HPDE6-E6E7 (cell line): ENCODE measurements around the gene ATP6V1C2.

Source experiments
- DNase-seq: peaks from one replicate; pipeline ENCODE4 v3.0.0; 2011; ENCODE audit warnings: missing footprints; ENCODE audit errors: extremely low spot score

The ATP6V1C2 gene

DNA sequence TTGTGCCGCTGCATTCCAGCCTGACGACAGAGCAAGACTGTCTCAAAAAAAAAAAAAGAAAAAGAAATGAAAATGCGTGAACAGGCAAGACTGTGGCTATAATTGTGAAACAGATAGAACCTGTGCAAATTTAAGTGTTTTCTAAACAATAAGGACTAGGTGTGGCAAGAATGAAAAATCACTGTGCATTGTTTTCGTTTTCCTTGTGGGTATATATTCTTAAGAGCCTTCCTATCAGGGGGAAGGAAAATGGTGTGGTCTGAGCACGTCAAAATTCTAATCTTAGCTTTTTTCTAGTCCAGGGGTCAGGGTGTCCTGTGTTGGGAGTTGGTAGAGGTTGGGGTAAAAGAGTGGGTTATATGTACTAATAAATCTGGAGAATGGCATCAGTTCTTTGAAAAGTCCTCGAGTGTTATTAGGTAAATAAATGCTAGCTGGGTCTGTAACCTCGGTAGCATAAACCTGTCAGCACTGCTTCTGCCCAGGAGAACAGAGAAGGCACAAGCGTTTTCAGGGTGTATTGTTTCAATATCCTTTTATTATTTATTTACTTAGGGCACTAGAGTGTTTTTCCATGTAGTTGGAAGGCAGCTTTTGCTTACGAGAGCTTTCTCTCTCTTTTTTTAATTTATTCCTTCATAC, 11.6 kb downstream of the ATP6V1C2 start:
- DNase-seq: no peak

DNA sequence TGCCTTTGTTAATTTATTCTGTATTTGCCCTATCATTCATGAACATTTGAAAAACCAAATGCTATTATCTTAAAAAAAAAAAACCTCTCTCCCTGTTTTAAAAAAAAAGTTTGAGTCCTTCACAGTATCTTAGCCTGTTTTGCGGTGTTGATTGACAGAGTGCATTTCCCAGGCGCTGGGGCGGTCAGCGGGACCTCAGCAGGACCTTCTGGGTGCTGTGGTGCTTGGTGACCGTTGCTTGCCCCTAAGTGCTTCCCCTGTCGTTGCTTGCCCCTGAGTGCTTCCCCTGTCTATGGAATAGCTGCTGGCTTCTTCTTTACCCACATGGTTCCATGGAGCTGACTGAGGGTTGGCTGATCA, 12.1 kb downstream of the ATP6V1C2 start:
- DNase-seq: no peak

DNA sequence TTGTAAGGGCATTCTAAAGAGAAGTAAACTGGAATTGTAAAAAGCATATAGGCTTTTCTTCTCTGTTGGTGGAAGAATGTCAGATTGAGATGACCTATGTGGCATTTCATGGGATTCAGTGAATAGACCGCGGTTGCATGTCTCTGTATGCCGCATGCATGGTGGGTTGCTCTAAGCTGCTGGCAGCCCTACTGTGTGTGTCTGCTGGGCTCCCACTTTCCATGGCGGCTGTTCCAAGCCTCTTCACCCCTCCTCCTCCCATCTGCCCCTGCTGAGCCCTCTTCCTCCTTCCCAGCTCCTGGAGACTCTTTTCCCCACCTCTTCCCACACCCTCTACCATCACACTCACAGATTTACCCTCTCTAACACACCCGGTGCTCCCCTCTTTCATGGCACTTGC, 12.6 kb downstream of the ATP6V1C2 start:
- no peak for DNase-seq

DNA sequence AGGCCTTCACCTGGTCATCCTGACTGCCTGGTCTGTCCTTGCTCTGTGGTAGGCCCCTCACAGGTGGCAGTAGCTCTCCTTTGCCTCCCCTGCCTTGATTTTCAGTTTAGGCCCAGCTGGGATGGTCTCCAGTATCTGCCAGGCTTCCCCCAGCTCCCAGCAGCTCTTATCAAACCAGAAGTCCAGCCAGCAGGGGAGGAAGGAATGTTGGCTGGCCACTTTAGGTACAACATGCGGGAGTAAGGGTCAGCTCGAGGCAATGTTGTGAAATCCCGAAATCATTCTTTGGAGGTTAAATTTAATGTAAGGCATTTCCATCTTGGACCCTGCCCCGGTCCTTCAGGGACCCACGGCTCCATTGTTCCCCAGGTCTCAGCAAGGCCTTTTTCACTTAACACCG, 16.8 kb downstream of the ATP6V1C2 start:
- no peak for DNase-seq

DNA sequence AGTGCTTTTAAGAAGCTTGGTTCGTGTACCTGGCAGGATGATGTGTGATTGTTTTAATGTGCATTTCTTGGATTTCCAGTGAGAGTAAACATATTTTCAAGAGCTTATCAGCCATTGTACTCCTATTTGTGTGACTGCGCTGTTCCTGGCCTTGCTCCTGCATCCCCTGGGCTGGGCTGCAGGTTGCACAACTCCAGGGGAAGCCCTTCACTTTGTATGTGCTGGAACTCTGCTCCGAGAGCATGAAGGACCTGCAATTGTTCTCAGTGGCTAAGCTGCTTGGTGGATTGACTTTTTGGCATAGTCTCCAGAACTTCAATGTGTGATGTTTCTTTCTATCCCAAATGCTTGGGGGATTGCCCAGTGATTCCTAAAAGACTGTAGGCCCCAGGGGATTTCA, 18.8 kb downstream of the ATP6V1C2 start:
- DNase-seq: no peak

DNA sequence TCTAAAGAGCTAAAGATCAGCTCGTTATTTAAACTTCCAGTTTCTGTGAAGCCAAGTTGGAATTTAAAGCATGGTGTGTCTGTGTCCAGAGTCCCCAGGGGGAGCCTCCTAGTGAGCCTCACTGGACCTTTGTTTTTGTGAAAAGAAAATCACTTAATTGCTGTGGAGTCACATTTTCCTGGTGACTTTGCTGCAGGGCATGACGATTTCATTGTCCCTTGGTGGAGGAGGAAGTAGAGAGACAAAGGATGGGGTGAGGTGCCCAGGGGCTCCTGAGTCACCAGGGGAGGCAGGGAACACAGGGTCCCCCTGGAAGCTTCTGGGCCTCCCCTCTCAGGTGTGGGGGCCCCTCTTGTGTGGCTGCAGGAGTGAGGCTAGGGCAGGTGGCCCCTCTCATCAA, 19.7 kb downstream of the ATP6V1C2 start:
- no peak for DNase-seq

DNA sequence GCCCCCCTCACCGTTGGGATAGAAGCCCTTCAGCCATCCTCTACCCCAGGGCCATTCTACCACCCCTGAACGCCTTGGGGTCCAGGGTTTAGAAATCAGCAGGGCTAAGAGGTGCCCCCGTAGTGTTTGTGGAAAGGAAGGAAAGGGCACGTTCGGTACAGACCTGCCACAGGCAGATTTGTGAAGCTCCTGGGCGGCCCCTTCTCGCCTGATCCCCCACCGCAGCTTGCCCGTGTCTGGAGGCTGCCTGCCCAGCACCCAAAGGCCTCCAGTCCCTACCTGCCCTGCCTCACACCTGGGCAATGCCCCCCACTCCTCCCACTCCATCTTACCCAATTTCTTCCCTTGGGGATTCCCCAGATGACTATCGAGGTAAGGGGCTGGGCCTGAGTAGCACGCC, 21.2 kb downstream of the ATP6V1C2 start:
- DNase-seq: no peak

DNA sequence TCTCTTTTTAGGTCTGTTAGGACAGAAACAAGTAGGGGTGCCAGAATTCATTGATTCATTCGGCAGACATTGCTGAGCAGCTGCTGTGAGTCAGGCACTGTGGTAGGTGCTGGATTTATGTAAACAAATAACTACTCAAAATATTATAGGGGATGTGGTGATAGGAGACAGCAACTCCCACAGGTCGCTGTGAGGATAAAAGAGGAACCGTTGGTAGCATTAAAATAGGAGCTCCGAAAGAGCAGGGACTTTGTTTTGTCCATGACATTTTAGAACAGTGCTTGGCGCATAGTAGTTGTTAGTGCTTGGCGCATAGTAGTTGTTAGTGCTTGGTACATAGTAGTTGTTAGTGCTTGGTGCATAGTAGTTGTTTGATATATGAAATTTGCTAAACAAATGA, 29.2 kb downstream of the ATP6V1C2 start:
- no peak for DNase-seq

DNA sequence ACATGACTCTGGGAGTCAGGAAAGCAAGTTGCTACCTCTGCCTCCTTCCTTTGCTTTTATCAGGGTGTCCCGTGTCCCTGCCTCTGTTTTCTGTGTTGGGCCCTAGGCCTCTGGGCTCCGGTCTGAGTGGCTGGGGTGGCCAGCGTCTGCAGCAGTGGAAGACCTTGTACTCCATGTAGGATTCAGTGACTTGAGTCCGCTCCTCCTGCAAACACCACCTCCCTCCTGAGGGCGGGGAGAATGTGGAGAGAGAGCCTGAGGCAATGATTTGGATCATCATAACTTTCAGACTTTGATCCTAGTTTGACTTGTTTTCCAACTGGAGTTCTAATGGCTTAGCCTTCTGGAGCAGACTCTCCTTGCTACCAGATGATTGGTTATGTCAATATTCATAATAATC, 30.8 kb downstream of the ATP6V1C2 start:
- no peak for DNase-seq

DNA sequence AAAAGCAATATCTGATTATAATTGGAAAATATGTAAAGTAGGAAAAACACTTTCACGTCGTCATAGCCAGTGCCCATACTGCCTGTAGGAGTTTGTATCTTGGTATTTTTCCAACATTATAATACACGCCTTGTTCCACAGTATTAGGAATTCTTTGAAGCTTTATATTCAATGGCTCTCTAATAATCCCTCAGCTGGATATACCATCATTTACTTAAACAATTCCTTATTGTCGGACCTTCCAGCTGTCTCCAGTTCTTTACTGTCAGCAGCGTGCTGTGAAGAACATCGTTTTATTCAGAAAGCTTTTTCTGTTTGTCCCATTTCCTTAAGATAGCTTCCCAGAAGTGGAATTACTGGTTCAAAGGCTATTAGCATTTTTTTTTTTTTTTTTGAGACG, 31.7 kb downstream of the ATP6V1C2 start:
- DNase-seq: no peak

DNA sequence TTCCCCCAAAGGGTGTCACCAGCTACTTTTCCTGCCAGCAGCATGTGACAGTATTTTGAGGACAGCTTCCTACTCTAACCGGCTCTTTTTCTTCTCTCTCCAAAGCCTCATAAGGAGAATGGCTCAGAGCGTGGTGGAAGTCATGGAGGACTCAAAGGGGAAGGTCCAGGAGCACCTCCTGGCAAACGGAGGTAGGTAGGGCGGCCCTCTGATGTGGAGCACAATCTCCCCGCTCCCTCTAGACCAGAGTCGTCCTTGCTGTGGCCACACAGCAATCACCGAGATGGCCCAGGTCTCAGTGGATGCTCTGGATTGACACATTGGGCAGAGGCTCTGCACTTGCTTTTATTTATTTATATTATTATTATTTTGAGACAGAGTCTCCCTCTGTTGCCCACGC, 32.4 kb downstream of the ATP6V1C2 start:
- DNase-seq: no peak

DNA sequence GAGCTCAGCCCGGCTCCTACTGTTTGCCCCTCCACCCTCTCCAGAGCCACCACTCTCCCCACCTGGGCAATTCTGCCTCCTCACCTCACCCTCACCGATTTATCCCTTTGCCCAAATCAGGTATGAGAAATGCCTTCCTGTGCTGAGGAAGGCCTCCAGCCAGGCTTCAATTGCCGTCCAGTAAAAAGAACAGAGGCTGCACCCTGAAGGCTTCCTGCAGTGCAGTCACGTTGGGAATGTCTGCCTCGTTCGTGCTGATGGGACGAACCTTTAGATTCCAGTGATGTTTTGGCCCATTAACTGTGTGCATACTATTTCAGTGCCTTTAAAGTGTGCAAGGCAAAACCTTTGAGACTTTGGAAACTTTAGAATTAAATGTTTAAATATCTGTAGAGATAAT, 34.2 kb downstream of the ATP6V1C2 start:
- DNase-seq: no peak

DNA sequence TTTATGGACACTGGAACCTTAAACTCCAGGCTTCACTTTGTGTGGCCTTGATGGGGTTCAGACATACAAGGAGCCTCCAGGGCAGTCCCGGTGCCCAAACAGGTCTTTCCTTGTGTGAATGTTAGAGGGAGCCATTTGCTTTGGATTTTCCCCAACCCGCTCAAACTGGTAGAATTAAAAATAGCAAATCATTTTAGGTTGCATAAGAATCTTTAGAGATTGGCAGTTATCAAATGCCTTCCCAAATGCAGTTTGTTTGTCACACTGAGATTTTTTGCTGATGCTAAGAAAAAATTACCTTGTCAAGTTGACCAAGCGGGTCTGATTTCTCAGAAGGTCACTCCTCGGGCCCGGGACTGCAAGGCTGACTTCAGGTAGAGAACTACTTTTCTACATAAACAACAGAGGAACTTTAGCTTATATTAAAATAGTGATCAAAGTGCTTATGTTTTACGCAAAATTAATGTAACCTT, 36.4 kb downstream of the ATP6V1C2 start:
- no peak for DNase-seq

DNA sequence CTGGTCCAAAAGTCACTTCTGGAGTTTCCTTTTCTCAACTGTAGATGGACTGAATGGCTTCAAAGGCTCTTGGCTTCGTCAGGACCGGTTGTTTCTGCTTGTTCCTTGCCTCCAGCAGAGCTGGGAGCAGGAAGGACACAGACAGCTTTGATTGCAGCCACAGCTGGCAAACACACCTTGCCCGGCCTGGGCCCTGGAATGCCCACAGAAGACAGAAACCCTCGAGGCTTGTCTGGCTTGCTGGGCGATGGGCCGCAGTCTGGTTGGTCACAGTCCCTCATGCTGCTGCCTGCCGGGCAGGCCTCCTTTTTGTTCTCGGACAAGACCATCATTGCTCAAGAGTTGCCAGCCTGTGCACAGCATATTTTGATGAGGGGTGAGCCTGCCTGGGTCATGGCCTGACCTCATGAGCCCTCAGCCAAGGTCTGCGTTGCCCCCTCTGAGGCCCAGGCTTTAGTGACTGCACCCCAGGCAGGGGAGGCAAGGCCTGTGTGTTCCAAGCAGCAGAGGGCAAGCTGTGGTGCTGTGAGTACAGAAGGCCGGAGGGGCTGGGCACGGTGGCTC, 37.8 kb downstream of the ATP6V1C2 start:
- no peak for DNase-seq

DNA sequence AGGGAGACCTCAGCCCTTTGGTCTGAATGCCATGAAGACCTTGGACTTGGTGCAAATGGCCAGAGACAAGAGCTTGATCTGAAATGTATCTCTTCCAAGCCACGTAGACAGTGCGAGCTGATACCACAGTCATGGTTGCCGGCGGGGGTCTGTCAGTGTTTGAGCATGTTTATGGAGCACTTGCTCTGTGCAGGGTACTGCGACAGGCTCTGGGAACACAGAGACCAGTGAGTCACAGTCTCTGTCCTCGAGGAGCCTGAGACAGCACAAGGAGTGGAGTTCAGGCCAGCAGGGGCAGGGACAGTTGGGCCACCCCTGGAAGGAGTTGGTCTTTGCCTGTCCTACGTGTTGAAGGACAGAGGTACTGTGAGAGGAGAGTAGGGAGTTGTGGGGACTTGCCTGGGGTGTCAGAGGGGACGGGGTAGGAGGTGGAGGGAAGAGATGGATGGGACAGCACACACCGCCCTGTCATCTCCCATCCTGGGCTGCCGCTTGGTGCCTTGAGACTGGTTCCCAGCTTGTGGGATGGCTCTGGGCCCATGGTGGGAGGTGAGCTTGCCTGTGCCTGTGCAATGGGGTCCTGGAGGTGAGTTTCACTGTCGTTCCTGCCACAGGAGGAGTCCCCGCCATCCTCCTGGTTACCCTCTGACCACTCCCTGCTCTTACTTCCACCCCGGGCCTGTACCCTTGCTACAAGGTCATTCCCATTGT, 39.5 kb downstream of the ATP6V1C2 start:
- DNase-seq: no peak

DNA sequence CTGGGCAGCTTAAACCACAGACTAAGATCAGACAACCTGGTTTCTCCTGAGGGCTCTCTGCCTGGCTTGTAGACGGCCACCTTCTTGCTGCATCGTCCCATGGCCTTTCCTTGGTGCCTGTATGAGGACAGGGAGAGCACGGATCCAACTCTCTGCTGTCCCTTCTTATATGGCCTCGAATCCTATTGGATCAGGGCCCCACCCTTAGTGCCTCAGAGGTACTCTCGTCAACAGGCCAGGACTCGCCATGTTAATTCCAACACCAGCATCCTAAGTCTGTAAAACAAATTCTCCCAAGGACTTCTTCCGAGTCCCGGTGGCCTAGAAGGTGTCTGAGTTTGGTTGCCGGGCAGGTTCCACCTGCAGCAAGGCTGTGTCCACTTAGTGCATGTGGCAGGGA, 40.2 kb downstream of the ATP6V1C2 start:
- no peak for DNase-seq

DNA sequence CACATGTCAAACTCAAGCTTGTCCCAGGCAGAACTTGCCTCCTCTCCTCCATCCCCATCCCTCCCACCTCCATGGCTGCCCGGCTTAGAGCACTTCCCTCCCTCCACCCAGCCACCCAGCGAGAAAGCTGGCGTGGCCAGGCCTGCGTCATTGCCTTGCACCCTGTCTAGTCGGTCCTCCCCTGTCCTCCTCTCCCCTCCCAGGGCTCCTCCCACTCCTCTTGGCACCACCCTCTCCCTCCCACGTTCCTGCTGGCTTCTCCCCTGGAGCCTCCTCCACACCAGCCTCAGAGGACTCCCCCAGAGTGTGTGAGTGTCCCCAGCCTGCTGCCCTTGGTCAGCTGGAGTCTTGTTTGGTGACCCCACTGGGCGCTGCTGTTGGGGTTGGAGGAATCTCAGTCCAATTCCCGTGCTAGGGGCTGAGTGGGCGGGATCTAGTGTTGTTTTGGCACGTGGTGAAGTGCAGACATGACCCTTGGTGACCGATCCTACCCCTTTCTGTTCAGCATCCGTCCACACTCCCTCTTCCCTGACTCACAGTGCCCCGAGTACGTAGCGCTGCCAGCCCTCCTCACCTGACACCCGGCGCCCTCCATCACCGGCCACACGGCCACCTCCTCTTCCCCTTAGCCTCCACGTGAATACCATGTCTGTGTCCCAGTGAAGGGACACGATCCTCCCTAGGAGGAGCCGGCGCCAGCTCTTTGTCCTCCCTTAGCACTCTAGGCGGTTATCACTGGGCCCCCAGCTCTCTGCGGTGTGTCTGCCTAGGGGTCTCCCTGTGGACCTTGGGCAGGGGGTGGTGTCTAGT, 41.4 kb downstream of the ATP6V1C2 start:
- DNase-seq: no peak

DNA sequence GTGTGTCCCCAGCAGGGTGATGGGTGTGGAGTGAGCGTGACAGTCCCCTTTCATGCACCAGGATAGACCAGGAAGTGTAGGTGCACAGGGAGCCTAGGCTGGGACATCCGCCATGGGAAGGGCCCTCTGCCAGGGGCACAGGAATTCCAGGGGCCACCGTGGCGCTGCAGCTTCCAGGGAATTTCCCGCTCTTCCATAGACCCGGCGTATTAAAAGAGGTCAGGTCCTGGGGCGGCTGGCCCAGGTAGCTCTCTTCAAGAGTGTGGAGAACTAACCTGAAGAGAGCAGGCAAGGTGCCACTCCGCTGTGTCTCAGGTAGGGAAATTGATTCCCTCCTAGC, 42.0 kb downstream of the ATP6V1C2 start:
- no peak for DNase-seq

DNA sequence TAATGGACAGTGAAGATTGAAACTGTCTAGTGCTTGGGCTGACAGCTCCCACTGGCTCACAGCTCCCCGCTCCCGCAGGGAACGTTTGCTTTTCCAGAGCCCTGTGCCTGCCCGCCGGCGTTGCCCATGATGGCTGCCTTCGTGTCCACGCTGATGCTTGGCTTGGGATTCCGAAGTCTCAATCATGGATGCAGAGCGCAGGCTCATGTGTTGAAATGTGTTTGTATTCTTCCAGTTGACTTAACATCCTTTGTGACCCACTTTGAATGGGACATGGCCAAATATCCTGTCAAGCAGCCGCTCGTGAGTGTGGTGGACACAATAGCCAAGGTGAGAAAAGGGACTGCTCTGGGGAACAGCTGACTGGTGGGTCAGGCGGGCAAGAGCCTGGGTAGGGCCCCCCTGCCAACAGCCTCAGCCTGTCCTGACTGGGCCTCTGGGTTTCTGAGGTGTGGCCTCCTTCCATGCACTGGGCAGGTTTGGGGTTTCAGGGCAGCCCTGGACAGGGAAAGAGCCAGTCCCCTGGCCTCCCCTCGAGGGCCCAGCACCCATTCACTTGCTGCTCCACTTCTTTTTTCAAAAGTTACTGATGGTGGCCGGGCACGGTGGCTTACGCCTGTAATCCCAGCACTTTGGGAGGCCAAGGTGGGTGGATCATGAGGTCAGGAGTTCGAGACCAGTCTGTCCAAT, 42.8 kb downstream of the ATP6V1C2 start:
- DNase-seq: no peak

DNA sequence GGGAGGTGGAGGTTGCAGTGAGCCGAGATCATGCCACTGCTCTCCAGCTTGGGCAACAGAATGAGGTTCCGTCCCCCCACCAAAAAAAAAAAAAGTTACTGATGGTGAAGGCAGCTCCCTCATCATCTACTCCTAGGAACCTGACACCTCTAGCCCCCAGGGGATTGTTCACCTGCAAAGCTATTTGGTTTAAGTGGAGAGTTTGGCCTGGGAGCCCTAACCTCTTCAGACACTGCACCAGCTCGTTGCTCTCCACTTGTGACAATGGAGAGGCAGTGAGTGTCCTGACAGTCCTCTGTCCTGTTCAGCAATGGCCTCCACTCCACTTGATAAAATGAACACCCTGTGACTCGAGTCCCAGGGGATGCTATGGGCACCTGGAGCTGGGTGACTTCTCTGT, 43.5 kb downstream of the ATP6V1C2 start:
- DNase-seq: no peak

DNA sequence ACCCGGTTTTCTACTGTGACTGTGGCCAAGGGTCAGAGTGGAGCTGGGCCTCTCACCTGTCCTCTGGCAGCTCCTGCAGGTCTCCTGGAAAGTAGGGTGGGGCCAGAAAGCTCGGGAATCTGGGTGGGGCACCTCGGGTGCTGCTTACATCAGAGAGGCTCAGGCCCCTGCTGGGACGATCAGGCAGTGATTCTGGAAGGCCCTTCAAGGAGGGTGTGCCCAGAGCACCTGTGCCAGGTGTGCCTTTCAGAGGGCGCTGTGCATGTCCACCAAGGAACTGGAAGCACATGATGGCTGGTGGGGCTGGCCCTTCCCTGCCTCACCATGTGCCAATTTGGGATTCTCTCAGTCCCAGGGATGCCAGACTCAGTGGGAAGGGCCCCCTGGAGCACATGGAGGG, 44.0 kb downstream of the ATP6V1C2 start:
- DNase-seq: no peak

DNA sequence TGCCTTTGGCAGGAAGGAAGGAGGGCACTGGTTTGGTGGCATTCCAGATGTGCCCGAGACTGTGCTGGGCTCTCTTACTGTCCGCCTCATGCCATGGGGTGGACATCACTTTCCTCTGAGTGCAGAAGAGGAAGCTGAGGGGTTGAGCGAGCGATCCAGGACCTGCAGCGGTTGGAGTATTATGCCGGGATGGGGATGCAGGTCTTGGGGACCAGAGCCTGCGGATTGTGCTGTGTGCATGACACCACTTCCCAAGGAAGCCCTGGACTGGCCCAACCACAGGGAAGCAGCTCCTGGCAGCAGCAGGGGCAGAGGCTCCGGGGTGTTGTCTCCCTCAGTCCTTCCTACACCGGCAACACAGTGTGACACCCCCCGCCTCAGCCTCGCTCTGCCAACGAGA, 44.5 kb downstream of the ATP6V1C2 start:
- DNase-seq: no peak
